AG08395 (cell line): ENCODE data around the gene ESR2.
"Not testable (repeated sequence)": the region's sequence is repeated elsewhere in the genome, so short reads cannot be mapped to it uniquely, and the experiment has no call there.

ENCODE experiments used
- DNase-seq: peaks from one replicate; pipeline ENCODE4 v3.0.0; 2012; ENCODE audit warnings: mixed read lengths, low spot score

Gene ESR2

GRCh38 chr14:64221391-64222003 is 72.7 kb downstream of the ESR2 start:
- DNase-seq: no peak

- DNase-seq: no peak
Observed at GRCh38 chr14:64220466-64220865, 73.7 kb downstream of the ESR2 start.

- DNase-seq: no peak
Observed at GRCh38 chr14:64220056-64220455, 74.1 kb downstream of the ESR2 start.

- no peak for DNase-seq
Observed at GRCh38 chr14:64218344-64219240, 75.6 kb downstream of the ESR2 start.

- no peak for DNase-seq
Observed at GRCh38 chr14:64217834-64218233, 76.3 kb downstream of the ESR2 start.

GRCh38 chr14:64217308-64217707 is 76.9 kb downstream of the ESR2 start:
- DNase-seq: no peak

GRCh38 chr14:64215978-64216377 is 78.2 kb downstream of the ESR2 start:
- no peak for DNase-seq

- no peak for DNase-seq
Observed at GRCh38 chr14:64215274-64215673, 78.9 kb downstream of the ESR2 start.

GRCh38 chr14:64213853-64214570 is 80.2 kb downstream of the ESR2 start:
- DNase-seq: no peak

GRCh38 chr14:64213086-64213485 is 81.1 kb downstream of the ESR2 start:
- DNase-seq: no peak

GRCh38 chr14:64212666-64213065 is 81.5 kb downstream of the ESR2 start:
- no peak for DNase-seq

- not testable (repeated sequence) for DNase-seq
Observed at GRCh38 chr14:64210912-64211311, 83.3 kb downstream of the ESR2 start.

- DNase-seq: no peak
Observed at GRCh38 chr14:64210216-64210615, 84.0 kb downstream of the ESR2 start.

GRCh38 chr14:64209444-64210131 is 84.6 kb downstream of the ESR2 start:
- peak; percentile 59 for DNase-seq

- DNase-seq: no peak
Observed at GRCh38 chr14:64208981-64209380, 85.2 kb downstream of the ESR2 start.

- DNase-seq: no peak
Observed at GRCh38 chr14:64208261-64208660, 85.9 kb downstream of the ESR2 start.

- DNase-seq: no peak
Observed at GRCh38 chr14:64203366-64204006, 90.7 kb downstream of the ESR2 start.

GRCh38 chr14:64202716-64203115 is 91.5 kb downstream of the ESR2 start:
- no peak for DNase-seq

- DNase-seq: no peak
Observed at GRCh38 chr14:64201921-64202545, 92.1 kb downstream of the ESR2 start.

- DNase-seq: no peak
Observed at GRCh38 chr14:64201296-64201695, 92.9 kb downstream of the ESR2 start.

GRCh38 chr14:64200170-64200569 is 94.0 kb downstream of the ESR2 start:
- no peak for DNase-seq
